ENCODE results near the gene C2CD4C.
"Not testable (repeated sequence)": the region's sequence is repeated elsewhere in the genome, so short reads cannot be mapped to it uniquely, and the experiment has no call there.

Gene C2CD4C

DNA sequence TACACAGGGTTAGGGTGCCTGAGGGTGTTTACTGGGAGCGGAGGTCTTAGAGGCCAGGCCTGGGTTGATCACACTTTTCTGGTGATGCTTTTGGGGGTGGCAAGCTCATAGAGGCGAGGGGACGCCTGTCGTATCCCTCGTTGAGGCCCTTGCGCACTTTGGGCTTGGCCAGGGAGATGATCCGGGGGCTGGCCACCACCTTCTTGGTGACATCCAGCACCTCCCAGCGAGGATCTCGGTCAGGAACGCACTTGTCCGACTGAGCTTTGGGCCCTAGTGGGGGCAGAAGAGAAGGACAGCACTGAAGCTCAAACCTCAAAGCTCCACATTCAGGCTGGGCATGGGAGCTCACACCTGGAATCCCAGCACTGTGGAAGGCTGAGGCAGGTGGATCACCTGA is 46.8 kb downstream of the C2CD4C start:
- DNase-seq, result no peak

- DNase-seq, result no peak
These were observed 49.4 kb downstream of the C2CD4C start for GRCh38 chr19:359653-359925.

DNA sequence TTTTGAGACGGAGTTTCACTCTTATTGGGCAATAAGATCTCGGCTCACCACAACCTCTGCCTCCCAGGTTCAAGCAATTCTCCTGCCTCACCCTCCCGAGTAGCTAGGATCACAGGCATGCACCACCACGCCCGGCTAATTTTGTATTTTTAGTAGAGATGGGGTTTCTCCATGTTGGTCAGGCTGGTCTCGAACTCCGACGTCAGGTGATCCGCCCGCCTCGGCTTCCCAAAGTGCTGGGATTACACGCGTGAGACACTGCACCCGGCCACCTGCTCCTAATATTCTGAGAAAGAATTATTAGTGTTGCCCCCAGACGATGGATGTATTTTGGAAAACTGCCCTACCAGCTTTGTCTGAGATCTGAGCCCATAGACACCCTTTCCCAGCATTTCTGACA is 53.4 kb downstream of the C2CD4C start:
- DNase-seq, result not testable (repeated sequence)
